WTC11 (cell line): ENCODE data around the gene VWA3B. TPM values are rescaled to one million over a fixed set of nuclear protein-coding genes. Genes with fewer than 3 reads are reported as not detected.

Source experiments
- ATAC-seq: fragments of 200-7000 bp; cut with Tn5 transposase; 2 replicates; pipeline ENCODE4 v1.10.0; 2021; ENCODE audit warnings: mild to moderate bottlenecking, moderate library complexity
- CTCF ChIA-PET: fragments of 300-600 bp; sonication (Branson Sonifier 250); formaldehyde crosslinking; loops from one replicate; lab custom pipeline; 2021; ENCODE audit warnings: antibody characterized with exemption; lab: Charles Lee
- POLR2A ChIA-PET: fragments of 350-600 bp; sonication (Branson Sonifier 250); formaldehyde crosslinking; loops from one replicate; lab custom pipeline; 2021; ENCODE audit warnings: antibody characterized with exemption; lab: Charles Lee
- DNase-seq: peaks from one replicate; pipeline ENCODE4 v3.0.0; 2021; ENCODE audit warnings: low spot score
- H3K27ac Mint-ChIP-seq: 2 replicates; pipeline ENCODE4 v1.8.0; 2021; ENCODE audit warnings: mixed read lengths
- H3K27me3 Mint-ChIP-seq: 2 replicates; pipeline ENCODE4 v1.8.0; 2021; ENCODE audit warnings: low read depth, mild to moderate bottlenecking, moderate library complexity, mixed read lengths
- H3K36me3 Mint-ChIP-seq: 2 replicates; pipeline ENCODE4 v1.8.0; 2021; ENCODE audit warnings: mixed read lengths
- H3K4me1 Mint-ChIP-seq: 2 replicates; pipeline ENCODE4 v1.8.0; 2022; ENCODE audit warnings: mixed read lengths
- H3K4me3 Mint-ChIP-seq: 2 replicates; pipeline ENCODE4 v1.8.0; 2021; ENCODE audit warnings: mild to moderate bottlenecking, moderate library complexity, mixed read lengths
- H3K9me3 Mint-ChIP-seq: 2 replicates; pipeline ENCODE4 v1.8.0; 2021; ENCODE audit warnings: mixed read lengths
- CREB1 ChIP-seq: sonication (generic); formaldehyde crosslinking; IDR thresholded peaks from 2 replicates; pipeline ENCODE4 v1.8.0; 2023; ENCODE audit warnings: mild to moderate bottlenecking, missing genetic modification reagents
- FOXJ3 ChIP-seq: sonication (generic); formaldehyde crosslinking; IDR thresholded peaks from 2 replicates; pipeline ENCODE4 v1.9.0; 2021; ENCODE audit warnings: missing genetic modification reagents, mild to moderate bottlenecking, borderline replicate concordance
- IRF2 ChIP-seq: sonication (generic); formaldehyde crosslinking; IDR thresholded peaks from 2 replicates; pipeline ENCODE4 v1.8.0; 2022; ENCODE audit warnings: low read depth, missing genetic modification reagents, borderline replicate concordance
- JUN ChIP-seq: sonication (generic); formaldehyde crosslinking; IDR thresholded peaks from 2 replicates; pipeline ENCODE4 v1.8.0; 2023; ENCODE audit warnings: mild to moderate bottlenecking, missing genetic modification reagents
- NR2C2 ChIP-seq: sonication (generic); formaldehyde crosslinking; IDR thresholded peaks from 2 replicates; pipeline ENCODE4 v1.8.0; 2022; ENCODE audit warnings: mild to moderate bottlenecking, missing genetic modification reagents
- PRRX2 ChIP-seq: fragments of 250-450 bp; sonication (Bioruptor Pico); IDR thresholded peaks from 2 replicates; pipeline ENCODE4 v1.8.0; 2021; ENCODE audit warnings: mild to moderate bottlenecking
- RORB ChIP-seq: fragments of 250-450 bp; sonication (Bioruptor Pico); IDR thresholded peaks from 2 replicates; pipeline ENCODE4 v1.9.0; 2021; ENCODE audit warnings: mild to moderate bottlenecking
- ZBTB21 ChIP-seq: sonication (generic); formaldehyde crosslinking; IDR thresholded peaks from 2 replicates; pipeline ENCODE4 v1.8.1; 2023; ENCODE audit warnings: mild to moderate bottlenecking, missing genetic modification reagents, borderline replicate concordance
- ZNF121 ChIP-seq: sonication (generic); formaldehyde crosslinking; IDR thresholded peaks from 2 replicates; pipeline ENCODE4 v1.8.0; 2023; ENCODE audit warnings: missing genetic modification reagents
- ZNF416 ChIP-seq: fragments of 250-450 bp; sonication (Bioruptor Pico); IDR thresholded peaks from 2 replicates; pipeline ENCODE4 v1.9.0; 2021; ENCODE audit warnings: mild to moderate bottlenecking, inconsistent platforms
- ZNF423 ChIP-seq: fragments of 250-450 bp; sonication (Bioruptor Pico); IDR thresholded peaks from 2 replicates; pipeline ENCODE4 v2.1.2; 2022; ENCODE audit warnings: mild to moderate bottlenecking, moderate library complexity
- total RNA-seq: library from RNA; stranded (reverse); gene quantifications from 3 replicates; pipeline ENCODE4 v1.2.3, GENCODE V29; 2021
- TF ChIP-seq, protein P1 (sequence below): sonication (generic); formaldehyde crosslinking; conservative IDR thresholded peaks from 2 replicates; pipeline ENCODE4 v1.8.1; 2022; ENCODE audit warnings: mild to moderate bottlenecking, missing genetic modification reagents
- TF ChIP-seq, protein P2 (sequence below): sonication (generic); formaldehyde crosslinking; IDR thresholded peaks from 2 replicates; pipeline ENCODE4 v1.8.1; 2022; ENCODE audit warnings: low read depth, missing genetic modification reagents, borderline replicate concordance
- TF ChIP-seq, protein P3 (sequence below): fragments of 250-450 bp; sonication (Bioruptor Pico); IDR thresholded peaks from 2 replicates; pipeline ENCODE4 v1.9.0; 2021; ENCODE audit warnings: mild to moderate bottlenecking, borderline replicate concordance
- TF ChIP-seq, protein P4 (sequence below): fragments of 250-450 bp; sonication (Bioruptor Pico); IDR thresholded peaks from 2 replicates; pipeline ENCODE4 v1.8.0; 2021; ENCODE audit warnings: mild to moderate bottlenecking
- TF ChIP-seq, protein P5 (sequence below): sonication (generic); formaldehyde crosslinking; IDR thresholded peaks from 2 replicates; pipeline ENCODE4 v1.8.0; 2022; ENCODE audit warnings: mild to moderate bottlenecking, missing genetic modification reagents
- TF ChIP-seq, protein P6 (sequence below): fragments of 200-600 bp; IDR thresholded peaks from 2 replicates; pipeline ENCODE4 v1.8.0; 2022; ENCODE audit warnings: antibody characterized with exemption
- TF ChIP-seq, protein P7 (sequence below): sonication (generic); formaldehyde crosslinking; IDR thresholded peaks from 2 replicates; pipeline ENCODE4 v1.8.0; 2022; ENCODE audit warnings: mild to moderate bottlenecking, missing genetic modification reagents

Gene VWA3B
- total RNA-seq, 1 experiment from 2014 or later, result not detected

DNA sequence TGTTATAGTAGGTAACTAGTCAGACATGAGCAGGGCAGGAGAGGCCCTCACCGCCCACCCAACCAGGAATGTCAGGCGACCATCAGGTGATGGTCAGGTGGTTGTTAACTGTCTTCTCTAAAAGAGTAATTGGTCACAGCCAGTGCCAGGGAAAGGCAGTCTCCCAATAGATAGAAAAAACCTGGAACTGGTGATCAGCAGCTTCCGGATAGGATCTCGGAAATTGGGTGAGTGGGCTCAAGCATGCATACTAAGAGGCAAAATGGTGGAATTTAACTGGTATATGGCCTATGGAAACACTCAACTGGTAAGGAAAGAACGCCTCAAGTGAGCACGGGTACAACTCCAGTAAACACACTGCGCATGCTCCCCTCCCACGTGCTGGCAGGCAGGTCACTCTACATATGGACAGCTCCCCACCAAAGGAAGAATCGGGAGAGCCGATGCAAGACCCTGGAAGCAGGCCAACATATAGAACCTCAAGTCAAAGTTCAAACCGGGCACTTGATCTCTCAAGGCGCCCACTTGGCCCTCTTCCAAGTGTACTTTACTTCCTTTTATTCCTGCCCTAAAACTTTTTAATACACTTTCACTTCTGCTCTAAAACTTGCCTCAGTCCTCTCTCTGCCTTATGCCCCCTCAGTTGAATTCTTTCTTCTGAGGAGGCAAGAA, 47.7 kb upstream of the VWA3B start:
- ChIA-PET CTCF (no interaction called here), POLR2A (no interaction called here)
- ATAC-seq, result no peak
- H3K36me3 Mint-ChIP-seq, result peaks cover 9% of the 10 kb centered on the region
- no peak overlapping the region for H3K27ac Mint-ChIP-seq
- H3K9me3 Mint-ChIP-seq, result peaks cover 16% of the 10 kb centered on the region
- no peaks in the 10 kb centered on the region for H3K27me3 Mint-ChIP-seq
- no peak overlapping the region for H3K4me3 Mint-ChIP-seq
- no peak for DNase-seq
- H3K4me1 Mint-ChIP-seq, result peaks cover 34% of the 10 kb centered on the region
- TF ChIP-seq RORB (CRISPR knock-in tag), result no peak
- no peak for TF ChIP-seq ZNF416 (CRISPR knock-in tag)
- no peak for TF ChIP-seq FOXJ3 (CRISPR knock-in tag)
- TF ChIP-seq, protein P1, sequence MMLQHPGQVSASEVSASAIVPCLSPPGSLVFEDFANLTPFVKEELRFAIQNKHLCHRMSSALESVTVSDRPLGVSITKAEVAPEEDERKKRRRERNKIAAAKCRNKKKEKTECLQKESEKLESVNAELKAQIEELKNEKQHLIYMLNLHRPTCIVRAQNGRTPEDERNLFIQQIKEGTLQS (CRISPR knock-in tag), result no peak
- TF ChIP-seq NR2C2 (CRISPR knock-in tag), result no peak
- TF ChIP-seq, protein P2, sequence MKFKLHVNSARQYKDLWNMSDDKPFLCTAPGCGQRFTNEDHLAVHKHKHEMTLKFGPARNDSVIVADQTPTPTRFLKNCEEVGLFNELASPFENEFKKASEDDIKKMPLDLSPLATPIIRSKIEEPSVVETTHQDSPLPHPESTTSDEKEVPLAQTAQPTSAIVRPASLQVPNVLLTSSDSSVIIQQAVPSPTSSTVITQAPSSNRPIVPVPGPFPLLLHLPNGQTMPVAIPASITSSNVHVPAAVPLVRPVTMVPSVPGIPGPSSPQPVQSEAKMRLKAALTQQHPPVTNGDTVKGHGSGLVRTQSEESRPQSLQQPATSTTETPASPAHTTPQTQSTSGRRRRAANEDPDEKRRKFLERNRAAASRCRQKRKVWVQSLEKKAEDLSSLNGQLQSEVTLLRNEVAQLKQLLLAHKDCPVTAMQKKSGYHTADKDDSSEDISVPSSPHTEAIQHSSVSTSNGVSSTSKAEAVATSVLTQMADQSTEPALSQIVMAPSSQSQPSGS (CRISPR knock-in tag), result no peak
- TF ChIP-seq, protein P3, sequence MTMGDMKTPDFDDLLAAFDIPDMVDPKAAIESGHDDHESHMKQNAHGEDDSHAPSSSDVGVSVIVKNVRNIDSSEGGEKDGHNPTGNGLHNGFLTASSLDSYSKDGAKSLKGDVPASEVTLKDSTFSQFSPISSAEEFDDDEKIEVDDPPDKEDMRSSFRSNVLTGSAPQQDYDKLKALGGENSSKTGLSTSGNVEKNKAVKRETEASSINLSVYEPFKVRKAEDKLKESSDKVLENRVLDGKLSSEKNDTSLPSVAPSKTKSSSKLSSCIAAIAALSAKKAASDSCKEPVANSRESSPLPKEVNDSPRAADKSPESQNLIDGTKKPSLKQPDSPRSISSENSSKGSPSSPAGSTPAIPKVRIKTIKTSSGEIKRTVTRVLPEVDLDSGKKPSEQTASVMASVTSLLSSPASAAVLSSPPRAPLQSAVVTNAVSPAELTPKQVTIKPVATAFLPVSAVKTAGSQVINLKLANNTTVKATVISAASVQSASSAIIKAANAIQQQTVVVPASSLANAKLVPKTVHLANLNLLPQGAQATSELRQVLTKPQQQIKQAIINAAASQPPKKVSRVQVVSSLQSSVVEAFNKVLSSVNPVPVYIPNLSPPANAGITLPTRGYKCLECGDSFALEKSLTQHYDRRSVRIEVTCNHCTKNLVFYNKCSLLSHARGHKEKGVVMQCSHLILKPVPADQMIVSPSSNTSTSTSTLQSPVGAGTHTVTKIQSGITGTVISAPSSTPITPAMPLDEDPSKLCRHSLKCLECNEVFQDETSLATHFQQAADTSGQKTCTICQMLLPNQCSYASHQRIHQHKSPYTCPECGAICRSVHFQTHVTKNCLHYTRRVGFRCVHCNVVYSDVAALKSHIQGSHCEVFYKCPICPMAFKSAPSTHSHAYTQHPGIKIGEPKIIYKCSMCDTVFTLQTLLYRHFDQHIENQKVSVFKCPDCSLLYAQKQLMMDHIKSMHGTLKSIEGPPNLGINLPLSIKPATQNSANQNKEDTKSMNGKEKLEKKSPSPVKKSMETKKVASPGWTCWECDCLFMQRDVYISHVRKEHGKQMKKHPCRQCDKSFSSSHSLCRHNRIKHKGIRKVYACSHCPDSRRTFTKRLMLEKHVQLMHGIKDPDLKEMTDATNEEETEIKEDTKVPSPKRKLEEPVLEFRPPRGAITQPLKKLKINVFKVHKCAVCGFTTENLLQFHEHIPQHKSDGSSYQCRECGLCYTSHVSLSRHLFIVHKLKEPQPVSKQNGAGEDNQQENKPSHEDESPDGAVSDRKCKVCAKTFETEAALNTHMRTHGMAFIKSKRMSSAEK (CRISPR knock-in tag), result no peak

DNA sequence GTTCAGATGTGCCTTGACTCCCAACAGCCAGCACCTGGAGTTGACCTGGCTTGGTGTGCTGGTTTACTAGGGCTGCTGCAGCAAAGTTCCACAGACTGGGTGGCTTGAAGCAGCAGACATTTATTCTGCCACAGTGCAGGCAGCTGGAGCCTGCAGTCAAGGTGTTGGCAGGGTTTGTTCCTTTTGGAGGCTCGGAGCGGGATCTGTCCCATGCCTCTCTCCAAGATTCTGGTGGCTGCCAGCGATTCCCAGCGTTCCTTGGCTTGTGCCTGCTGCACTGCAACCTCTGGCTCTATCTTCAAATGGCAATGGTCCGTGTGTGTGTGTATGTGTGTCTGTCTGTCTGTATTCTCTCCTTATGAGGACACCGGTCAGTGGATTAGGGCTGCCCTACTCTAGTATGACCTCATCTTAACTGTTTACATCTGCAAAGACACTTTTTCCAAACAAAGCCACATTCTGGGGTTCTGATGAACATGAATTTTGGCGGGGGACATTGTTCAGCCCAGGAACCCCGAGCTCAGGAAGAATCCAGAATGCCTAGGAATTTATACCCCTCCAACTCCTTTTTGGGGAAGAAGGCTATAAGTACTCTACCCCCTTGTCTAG, 46.5 kb upstream of the VWA3B start:
- peaks cover 27% of the 10 kb centered on the region for H3K4me1 Mint-ChIP-seq
- ChIA-PET POLR2A (no interaction called here), CTCF (no interaction called here)
- TF ChIP-seq, protein P4, sequence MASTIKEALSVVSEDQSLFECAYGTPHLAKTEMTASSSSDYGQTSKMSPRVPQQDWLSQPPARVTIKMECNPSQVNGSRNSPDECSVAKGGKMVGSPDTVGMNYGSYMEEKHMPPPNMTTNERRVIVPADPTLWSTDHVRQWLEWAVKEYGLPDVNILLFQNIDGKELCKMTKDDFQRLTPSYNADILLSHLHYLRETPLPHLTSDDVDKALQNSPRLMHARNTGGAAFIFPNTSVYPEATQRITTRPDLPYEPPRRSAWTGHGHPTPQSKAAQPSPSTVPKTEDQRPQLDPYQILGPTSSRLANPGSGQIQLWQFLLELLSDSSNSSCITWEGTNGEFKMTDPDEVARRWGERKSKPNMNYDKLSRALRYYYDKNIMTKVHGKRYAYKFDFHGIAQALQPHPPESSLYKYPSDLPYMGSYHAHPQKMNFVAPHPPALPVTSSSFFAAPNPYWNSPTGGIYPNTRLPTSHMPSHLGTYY (CRISPR knock-in tag), result no peak
- no peak for TF ChIP-seq ZNF423 (CRISPR knock-in tag)
- TF ChIP-seq IRF2 (CRISPR knock-in tag), result no peak
- TF ChIP-seq, protein P5, sequence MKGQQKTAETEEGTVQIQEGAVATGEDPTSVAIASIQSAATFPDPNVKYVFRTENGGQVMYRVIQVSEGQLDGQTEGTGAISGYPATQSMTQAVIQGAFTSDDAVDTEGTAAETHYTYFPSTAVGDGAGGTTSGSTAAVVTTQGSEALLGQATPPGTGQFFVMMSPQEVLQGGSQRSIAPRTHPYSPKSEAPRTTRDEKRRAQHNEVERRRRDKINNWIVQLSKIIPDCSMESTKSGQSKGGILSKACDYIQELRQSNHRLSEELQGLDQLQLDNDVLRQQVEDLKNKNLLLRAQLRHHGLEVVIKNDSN (CRISPR knock-in tag), result no peak
- TF ChIP-seq ZNF121, result no peak
- TF ChIP-seq ZBTB21, result no peak
- TF ChIP-seq PRRX2 (CRISPR knock-in tag), result no peak
- no peak for TF ChIP-seq JUN (CRISPR knock-in tag)
- TF ChIP-seq, protein P6, sequence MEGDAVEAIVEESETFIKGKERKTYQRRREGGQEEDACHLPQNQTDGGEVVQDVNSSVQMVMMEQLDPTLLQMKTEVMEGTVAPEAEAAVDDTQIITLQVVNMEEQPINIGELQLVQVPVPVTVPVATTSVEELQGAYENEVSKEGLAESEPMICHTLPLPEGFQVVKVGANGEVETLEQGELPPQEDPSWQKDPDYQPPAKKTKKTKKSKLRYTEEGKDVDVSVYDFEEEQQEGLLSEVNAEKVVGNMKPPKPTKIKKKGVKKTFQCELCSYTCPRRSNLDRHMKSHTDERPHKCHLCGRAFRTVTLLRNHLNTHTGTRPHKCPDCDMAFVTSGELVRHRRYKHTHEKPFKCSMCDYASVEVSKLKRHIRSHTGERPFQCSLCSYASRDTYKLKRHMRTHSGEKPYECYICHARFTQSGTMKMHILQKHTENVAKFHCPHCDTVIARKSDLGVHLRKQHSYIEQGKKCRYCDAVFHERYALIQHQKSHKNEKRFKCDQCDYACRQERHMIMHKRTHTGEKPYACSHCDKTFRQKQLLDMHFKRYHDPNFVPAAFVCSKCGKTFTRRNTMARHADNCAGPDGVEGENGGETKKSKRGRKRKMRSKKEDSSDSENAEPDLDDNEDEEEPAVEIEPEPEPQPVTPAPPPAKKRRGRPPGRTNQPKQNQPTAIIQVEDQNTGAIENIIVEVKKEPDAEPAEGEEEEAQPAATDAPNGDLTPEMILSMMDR, result no peak
- no peak for TF ChIP-seq CREB1
- TF ChIP-seq, protein P7, sequence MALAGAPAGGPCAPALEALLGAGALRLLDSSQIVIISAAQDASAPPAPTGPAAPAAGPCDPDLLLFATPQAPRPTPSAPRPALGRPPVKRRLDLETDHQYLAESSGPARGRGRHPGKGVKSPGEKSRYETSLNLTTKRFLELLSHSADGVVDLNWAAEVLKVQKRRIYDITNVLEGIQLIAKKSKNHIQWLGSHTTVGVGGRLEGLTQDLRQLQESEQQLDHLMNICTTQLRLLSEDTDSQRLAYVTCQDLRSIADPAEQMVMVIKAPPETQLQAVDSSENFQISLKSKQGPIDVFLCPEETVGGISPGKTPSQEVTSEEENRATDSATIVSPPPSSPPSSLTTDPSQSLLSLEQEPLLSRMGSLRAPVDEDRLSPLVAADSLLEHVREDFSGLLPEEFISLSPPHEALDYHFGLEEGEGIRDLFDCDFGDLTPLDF (CRISPR knock-in tag), result no peak
- DNase-seq, result no peak
- ATAC-seq, result no peak
- H3K27me3 Mint-ChIP-seq, result peaks cover 10% of the 10 kb centered on the region; the same call in 1 of the 2 replicates
- peaks cover 28% of the 10 kb centered on the region for H3K9me3 Mint-ChIP-seq
- no peak overlapping the region for H3K27ac Mint-ChIP-seq
- H3K4me3 Mint-ChIP-seq, result no peak overlapping the region
- H3K36me3 Mint-ChIP-seq, result peaks cover 19% of the 10 kb centered on the region
